Measurements from ENCODE around the gene GID8.

The GID8 gene

DNA sequence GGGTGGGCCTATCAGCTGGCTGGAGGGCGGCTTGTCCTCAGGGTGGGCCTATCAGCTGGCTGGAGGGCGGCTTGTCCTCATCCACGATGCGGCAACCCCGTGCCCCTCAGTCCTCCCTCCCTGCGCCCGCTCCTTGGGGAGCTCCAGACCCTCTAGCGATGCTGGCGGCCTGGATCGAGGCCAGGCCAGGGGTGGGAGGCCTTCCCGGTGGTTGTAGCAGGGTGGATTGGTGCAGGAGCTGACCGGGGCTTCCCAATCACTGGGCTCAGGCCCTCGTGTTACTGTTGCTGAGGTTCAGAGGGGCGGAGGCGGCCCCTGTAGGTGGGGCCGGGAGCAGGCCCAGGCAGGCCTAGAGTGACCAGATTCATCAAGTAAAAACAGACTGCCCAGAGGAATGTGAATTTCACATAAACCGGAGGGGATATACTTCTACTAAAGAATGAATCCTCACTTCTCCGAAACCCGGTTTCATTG is 23.4 kb downstream of the GID8 start:
- TF ChIP-seq, protein P1, sequence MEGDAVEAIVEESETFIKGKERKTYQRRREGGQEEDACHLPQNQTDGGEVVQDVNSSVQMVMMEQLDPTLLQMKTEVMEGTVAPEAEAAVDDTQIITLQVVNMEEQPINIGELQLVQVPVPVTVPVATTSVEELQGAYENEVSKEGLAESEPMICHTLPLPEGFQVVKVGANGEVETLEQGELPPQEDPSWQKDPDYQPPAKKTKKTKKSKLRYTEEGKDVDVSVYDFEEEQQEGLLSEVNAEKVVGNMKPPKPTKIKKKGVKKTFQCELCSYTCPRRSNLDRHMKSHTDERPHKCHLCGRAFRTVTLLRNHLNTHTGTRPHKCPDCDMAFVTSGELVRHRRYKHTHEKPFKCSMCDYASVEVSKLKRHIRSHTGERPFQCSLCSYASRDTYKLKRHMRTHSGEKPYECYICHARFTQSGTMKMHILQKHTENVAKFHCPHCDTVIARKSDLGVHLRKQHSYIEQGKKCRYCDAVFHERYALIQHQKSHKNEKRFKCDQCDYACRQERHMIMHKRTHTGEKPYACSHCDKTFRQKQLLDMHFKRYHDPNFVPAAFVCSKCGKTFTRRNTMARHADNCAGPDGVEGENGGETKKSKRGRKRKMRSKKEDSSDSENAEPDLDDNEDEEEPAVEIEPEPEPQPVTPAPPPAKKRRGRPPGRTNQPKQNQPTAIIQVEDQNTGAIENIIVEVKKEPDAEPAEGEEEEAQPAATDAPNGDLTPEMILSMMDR (IDR thresholded peaks at IDR 0.05; ENCODE audit: insufficient read depth, low read length, poor library complexity, severe bottlenecking): no peak
- Histone ChIP-seq H3K36me3 (ENCODE audit: control insufficient read depth, insufficient read depth, low read length) (peaks cover 47% of the 10 kb centered on the region), H3K4me3 (replicated peaks; ENCODE audit: low read depth, low read length) (no peak overlapping the region), H3K27me3 (replicated peaks; ENCODE audit: control insufficient read depth, insufficient read depth, low read length) (no peaks in the 10 kb centered on the region)
- no peak for DNase-seq (ENCODE audit: extremely low read depth, insufficient read length)

DNA sequence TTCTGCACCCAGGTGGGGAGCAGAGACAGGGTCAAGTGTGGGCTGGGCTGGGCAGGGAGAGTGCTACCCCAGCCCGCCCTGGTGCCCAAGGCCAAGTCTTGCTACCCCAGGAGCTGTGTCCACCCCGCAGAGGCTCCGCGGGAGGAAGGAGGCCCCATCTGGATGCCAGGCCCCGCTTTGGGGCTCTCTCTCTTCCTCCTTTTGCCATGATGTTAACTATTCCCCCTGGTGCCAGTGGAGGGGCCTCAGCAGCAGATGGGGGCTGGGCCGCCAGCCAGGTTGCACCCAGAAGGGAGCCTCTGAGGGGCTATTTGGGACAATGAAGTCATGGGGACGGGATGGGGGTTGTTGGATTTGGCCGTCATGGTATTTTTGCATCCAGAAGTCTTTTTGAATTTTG is 23.9 kb downstream of the GID8 start:
- Histone ChIP-seq H3K27me3 (replicated peaks; ENCODE audit: control insufficient read depth, insufficient read depth, low read length) (no peaks in the 10 kb centered on the region), H3K36me3 (ENCODE audit: control insufficient read depth, insufficient read depth, low read length) (peaks cover 43% of the 10 kb centered on the region), H3K4me3 (replicated peaks; ENCODE audit: low read depth, low read length) (no peak overlapping the region)
- DNase-seq (ENCODE audit: extremely low read depth, insufficient read length): no peak
- TF ChIP-seq, protein P1 (IDR thresholded peaks at IDR 0.05; ENCODE audit: insufficient read depth, low read length, poor library complexity, severe bottlenecking): no peak

DNA sequence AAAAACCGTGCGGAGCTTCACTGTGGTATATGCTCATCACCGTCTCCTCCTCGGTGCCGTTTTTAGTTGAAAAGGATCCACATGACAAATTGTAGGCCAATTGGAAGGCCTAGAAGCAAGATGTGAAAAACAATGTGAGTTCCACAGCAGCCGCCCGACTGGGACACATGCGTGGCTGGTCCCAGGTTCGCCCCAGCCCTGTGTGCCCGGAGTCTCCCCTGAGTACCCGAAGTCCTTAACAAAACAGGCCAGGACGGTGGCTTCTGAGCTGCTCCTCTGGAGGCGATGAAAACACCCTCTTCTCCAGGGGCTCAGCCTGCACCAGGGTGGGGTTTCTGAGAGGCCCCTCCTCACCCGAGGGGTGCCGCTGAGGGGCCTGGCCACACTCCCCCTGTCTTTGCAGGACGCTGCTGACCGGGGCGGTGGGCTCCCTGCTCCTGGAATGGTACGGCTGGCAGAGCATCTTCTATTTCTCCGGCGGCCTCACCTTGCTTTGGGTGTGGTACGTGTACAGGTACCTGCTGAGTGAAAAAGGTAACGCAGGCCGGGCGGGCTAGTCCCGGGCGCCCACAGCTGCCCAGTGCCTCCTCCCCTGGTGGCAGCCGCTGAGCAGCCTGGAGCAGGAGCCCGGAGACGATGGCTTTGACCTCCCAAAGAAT is 24.4 kb downstream of the GID8 start:
- TF ChIP-seq, protein P1 (IDR thresholded peaks at IDR 0.05; ENCODE audit: insufficient read depth, low read length, poor library complexity, severe bottlenecking): no peak
- H3K36me3 ChIP-seq (ENCODE audit: control insufficient read depth, insufficient read depth, low read length): peaks cover 38% of the 10 kb centered on the region

DNA sequence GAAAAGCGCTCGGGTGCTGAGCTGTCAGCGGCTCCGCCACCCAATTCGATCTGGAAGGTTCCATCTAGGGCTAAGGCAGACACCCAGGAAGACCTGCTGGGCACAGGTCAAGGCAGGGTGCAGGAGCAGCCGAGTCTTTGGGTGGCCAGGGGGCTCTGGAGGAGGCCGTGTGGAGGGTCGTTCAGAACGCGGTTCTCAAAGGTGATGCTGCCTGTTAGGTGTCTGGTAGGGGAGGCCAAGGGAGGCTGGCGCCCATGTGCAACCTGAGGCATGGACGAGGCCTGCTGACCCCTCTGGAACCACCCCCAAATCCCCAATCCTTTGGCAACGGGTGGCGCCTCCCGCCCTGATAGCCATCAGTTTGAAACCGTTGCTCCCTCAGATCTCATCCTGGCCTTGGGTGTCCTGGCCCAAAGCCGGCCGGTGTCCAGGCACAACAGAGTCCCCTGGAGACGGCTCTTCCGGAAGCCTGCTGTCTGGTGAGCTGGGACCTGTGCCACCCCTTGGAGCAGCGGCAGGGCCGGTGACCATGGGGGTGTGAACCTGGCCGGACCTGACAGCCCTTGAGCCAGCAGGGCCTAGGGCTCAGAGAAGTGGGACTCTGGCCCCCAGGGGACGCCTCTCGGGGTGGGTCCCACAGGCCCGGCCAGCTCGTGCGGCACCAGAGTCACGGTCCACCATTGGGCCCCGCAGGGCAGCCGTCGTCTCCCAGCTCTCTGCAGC is 25.1 kb downstream of the GID8 start:
- peaks cover 32% of the 10 kb centered on the region for H3K36me3 ChIP-seq (ENCODE audit: control insufficient read depth, insufficient read depth, low read length)
- no peak for DNase-seq (ENCODE audit: extremely low read depth, insufficient read length)
- H3K27me3 ChIP-seq (replicated peaks; ENCODE audit: control insufficient read depth, insufficient read depth, low read length): no peaks in the 10 kb centered on the region
- no peak overlapping the region for H3K4me3 ChIP-seq (replicated peaks; ENCODE audit: low read depth, low read length)
- TF ChIP-seq, protein P1 (IDR thresholded peaks at IDR 0.05; ENCODE audit: insufficient read depth, low read length, poor library complexity, severe bottlenecking): no peak

More for the DNA sequence above, 24.4 kb downstream of the GID8 start:
- Histone ChIP-seq H3K4me3 (replicated peaks; ENCODE audit: low read depth, low read length) (no peak overlapping the region), H3K27me3 (replicated peaks; ENCODE audit: control insufficient read depth, insufficient read depth, low read length) (no peaks in the 10 kb centered on the region)
- no peak for DNase-seq (ENCODE audit: extremely low read depth, insufficient read length)

DNA sequence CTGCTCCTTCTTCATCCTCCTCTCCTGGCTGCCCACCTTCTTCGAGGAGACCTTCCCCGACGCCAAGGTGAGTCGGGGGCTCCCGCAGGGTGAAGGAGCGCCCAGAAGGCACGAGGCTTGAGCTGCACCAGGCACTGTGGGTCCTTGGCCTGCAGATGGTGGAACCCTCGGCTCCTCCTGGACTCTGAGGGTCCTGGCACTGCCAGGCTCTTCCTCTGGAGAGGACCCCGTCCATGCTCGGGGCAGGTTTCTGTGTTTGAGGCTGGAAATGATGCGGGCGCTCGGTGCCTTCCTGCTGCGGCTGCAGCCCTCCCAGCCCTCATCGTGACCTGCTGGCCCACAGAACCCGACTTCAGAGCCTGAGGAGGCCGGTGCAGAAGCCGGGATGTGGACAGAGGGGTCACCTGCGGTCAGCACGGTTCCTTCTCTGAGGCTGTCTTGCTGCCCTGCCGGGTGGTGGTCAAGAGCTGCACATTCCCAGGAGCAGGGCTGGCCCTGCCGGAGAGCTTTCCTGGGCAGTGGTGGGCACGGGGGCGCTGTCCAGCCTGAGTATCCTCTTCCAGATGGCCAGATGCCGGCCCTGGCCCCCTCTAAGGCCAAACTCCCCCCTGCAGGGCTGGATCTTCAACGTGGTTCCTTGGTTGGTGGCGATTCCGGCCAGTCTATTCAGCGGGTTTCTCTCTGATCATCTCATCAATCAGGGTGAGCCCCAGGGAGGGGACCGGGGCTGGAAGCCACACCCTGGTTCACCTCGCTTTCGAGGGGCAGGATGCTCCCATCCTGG is 25.9 kb downstream of the GID8 start:
- Histone ChIP-seq H3K36me3 (ENCODE audit: control insufficient read depth, insufficient read depth, low read length) (peaks cover 25% of the 10 kb centered on the region), H3K4me3 (replicated peaks; ENCODE audit: low read depth, low read length) (no peak overlapping the region), H3K27me3 (replicated peaks; ENCODE audit: control insufficient read depth, insufficient read depth, low read length) (no peaks in the 10 kb centered on the region)
- TF ChIP-seq, protein P1 (IDR thresholded peaks at IDR 0.05; ENCODE audit: insufficient read depth, low read length, poor library complexity, severe bottlenecking): no peak
- DNase-seq (ENCODE audit: extremely low read depth, insufficient read length): no peak
